ENCODE data around the gene TPRX1. TPM values are rescaled to one million over a fixed set of nuclear protein-coding genes. Genes with fewer than 3 reads are reported as not detected.
"Not testable (repeated sequence)": the region's sequence is repeated elsewhere in the genome, so short reads cannot be mapped to it uniquely, and the experiment has no call there.

Gene TPRX1, protein sequence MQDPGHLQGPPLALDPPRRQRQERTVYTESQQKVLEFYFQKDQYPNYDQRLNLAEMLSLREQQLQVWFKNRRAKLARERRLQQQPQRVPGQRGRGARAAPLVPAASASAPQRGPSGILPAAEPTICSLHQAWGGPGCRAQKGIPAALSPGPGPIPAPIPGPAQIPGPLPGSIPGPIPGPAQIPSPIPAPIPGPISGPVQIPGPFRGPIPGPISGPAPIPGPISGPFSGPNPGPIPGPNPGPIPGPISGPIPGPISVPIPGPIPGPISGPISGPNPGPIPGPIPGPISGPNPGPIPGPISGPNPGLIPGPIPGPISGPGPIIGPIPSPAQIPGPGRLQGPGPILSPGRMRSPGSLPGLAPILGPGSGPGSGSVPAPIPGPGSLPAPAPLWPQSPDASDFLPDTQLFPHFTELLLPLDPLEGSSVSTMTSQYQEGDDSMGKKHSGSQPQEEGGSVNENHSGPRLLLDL
- total RNA-seq (not detected), polyA plus RNA-seq (not detected), total RNA-seq (0 to 0.09 (median 0) reads per million in 6 experiments)

DNA sequence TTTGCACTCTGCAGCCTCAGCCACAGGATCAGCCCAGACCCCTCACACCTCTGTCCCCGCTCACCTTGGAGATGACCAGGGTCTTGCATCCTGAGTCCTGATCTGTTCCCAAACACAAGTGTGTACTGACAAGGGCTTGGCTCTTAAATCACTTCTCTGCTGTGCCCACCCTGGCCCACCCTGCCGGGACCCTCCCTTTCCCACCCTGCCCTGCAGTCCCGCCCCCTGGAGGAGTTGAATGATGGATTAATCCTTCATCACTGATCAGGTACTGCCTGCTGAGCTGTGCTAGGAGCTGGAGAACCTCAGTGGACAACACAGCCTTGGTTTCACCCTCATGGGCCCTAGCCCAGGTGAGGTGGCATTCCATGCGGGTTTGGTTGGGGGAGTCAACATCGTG is at the start of gene TPRX1:
Gene TPRX1 (minus strand): TSS at position 101 of the 400 bp plus-strand sequence. CDS start 12 bp downstream, at position 89.
- peak in 1 of 10 donors; percentile 34 for DNase-seq
- H3K36me3 Mint-ChIP-seq, H3K4me1 Mint-ChIP-seq, ATAC-seq, H3K27me3 Mint-ChIP-seq, POLR2A ChIA-PET, H3K4me3 Mint-ChIP-seq, H3K9me3 Mint-ChIP-seq, H3K27ac Mint-ChIP-seq: not testable (repeated sequence)

DNA sequence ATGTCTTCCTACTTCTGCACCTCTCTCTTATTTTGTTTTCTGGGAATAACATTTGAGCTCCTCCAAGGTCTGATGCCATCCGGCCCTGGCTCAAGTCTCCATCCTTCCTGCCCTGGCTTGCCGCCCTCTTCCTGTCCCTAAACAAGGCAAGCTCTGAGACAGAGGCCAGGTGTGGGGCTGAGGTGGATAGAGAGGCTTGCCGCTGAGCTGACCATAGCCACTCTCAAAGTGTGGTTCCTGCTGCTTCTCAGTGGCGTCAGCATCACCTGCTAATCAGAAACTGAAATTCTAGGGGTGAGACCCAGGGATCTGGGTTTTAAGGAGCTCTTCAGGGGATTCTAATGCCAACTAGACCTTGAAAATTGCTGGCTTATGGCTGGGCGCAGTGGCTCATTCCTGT is 48.7 kb upstream of the TPRX1 start:
- Mint-ChIP-seq H3K9me3 (peaks cover 0 to 2% (median 0%) of the 10 kb centered on the region in 9 donors), H3K27me3 (peaks cover 19 to 48% (median 40%) of the 10 kb centered on the region in 5 donors), H3K36me3 (peaks cover 0 to 4% (median 0%) of the 10 kb centered on the region in 3 donors), H3K27ac (peak overlapping the region in 2 of 10 donors; percentile 40 to 86), H3K4me1 (peaks cover 10 to 39% (median 20%) of the 10 kb centered on the region in 4 donors), H3K4me3 (no peak overlapping the region)
- ATAC-seq: no peak
- POLR2A ChIA-PET: no interaction called here
- no peak for DNase-seq

DNA sequence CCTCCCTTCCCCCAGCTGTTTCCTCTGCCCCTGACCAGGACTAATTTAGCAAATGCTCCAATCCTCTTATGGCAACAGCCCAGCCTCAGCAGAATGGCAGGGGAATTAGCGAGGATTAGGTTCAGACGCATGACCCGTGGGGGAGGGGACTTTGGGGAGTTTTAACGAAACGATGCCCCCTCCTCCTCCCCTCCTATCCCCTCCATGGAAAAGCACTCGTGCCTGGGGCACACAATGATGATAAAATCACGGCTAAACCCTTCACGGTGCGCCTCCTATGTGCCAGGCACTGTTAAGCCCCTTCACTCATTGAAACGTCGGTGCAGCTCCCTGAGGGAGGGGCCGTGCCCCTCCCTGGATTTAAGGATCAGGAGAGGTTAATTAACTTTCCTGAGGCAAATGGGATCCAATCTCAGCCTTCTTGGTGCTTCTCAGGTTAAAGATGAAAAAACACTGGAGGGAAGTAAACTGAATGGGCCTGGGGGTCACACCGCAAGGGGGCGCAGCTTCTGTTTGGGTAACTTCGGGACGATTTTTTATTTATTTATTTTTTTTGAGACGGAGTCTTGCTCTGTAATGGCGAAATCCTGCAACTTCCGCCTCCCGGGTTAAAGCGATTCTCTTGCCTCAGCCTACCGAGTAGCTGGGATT is 44.6 kb upstream of the TPRX1 start:
- H3K36me3 Mint-ChIP-seq: peaks cover 0 to 4% (median 0%) of the 10 kb centered on the region in 3 donors
- H3K9me3 Mint-ChIP-seq: peaks cover 0 to 2% (median 0%) of the 10 kb centered on the region in 9 donors
- peaks cover 26 to 76% (median 51%) of the 10 kb centered on the region in 5 donors for H3K27me3 Mint-ChIP-seq
- peaks cover 3 to 20% (median 17%) of the 10 kb centered on the region in 4 donors for H3K4me1 Mint-ChIP-seq
- peak overlapping the region in 5 of 10 donors; percentile 13 to 54 (median 22) for H3K4me3 Mint-ChIP-seq
- peak overlapping the region in 1 of 10 donors; percentile 77 for H3K27ac Mint-ChIP-seq
- POLR2A ChIA-PET: interaction anchor here (0.5 to 0.6 kb wide), 2 partner anchors 980 to 1501 kb away, joined by 4 to 5 read pairs; no protein-coding TSS in a partner anchor
- DNase-seq: peak in 5 of 10 donors; percentile 14 to 37 (median 16)
- no peak for ATAC-seq

DNA sequence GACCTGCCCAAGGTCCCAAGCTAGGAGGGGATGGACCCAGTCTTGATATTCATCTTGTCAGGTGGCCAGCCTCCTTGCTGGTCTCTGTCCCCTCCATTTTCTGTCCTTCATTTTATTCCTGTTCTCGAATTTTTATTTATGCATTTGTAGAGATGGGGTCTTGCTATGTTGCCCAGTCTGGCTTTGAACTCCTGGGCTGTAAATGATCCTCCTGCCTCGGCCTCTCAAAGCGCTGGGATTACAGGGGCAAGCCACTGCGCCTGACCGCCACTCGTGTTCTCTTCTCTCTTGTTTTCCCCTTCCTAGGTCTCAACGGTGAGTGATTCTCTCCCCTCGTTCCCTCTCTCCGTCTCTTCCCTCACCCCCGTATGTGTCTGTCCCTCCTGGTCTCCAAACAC is 44.1 kb upstream of the TPRX1 start:
- H3K27me3 Mint-ChIP-seq: peaks cover 27 to 75% (median 48%) of the 10 kb centered on the region in 5 donors
- H3K9me3 Mint-ChIP-seq: peaks cover 0 to 2% (median 0%) of the 10 kb centered on the region in 9 donors
- H3K4me3 Mint-ChIP-seq: peak overlapping the region in 1 of 10 donors; percentile 54
- H3K36me3 Mint-ChIP-seq: peaks cover 0 to 4% (median 0%) of the 10 kb centered on the region in 3 donors
- POLR2A ChIA-PET: interaction anchor here (0.6 kb wide), 1 partner anchor 979 kb away, joined by 4 read pairs; no protein-coding TSS in a partner anchor
- H3K4me1 Mint-ChIP-seq: peaks cover 3 to 16% (median 13%) of the 10 kb centered on the region in 4 donors
- DNase-seq (no peak), ATAC-seq (no peak)
- H3K27ac Mint-ChIP-seq: no peak overlapping the region

DNA sequence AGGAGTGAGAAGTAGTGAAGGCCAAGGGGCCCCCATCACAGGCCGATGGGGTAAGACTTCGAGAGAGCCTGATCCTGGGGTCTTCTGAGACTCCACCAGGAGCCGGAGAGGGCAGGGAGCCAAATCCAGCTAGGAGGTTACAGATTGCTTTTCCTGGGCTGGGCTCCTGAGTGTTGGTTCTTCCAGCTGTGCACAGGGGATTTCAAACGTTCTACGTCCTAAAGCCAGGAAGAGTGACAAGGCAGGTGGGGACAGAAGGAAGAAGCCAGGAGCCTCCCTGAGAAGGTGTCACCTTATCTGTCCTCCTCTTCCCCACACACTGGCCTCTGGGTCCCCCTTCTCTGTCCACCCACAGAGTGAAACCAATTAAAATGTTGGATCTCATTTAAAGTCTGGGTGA is 38.6 kb upstream of the TPRX1 start:
- Mint-ChIP-seq H3K36me3 (no peaks in the 10 kb centered on the region), H3K4me3 (no peak overlapping the region), H3K27ac (no peak overlapping the region), H3K27me3 (peaks cover 11 to 57% (median 30%) of the 10 kb centered on the region in 5 donors), H3K9me3 (peaks cover 0 to 2% (median 0%) of the 10 kb centered on the region in 9 donors), H3K4me1 (peaks cover 0 to 4% (median 0%) of the 10 kb centered on the region in 4 donors)
- ATAC-seq (no peak), DNase-seq (no peak)
- POLR2A ChIA-PET: no interaction called here

DNA sequence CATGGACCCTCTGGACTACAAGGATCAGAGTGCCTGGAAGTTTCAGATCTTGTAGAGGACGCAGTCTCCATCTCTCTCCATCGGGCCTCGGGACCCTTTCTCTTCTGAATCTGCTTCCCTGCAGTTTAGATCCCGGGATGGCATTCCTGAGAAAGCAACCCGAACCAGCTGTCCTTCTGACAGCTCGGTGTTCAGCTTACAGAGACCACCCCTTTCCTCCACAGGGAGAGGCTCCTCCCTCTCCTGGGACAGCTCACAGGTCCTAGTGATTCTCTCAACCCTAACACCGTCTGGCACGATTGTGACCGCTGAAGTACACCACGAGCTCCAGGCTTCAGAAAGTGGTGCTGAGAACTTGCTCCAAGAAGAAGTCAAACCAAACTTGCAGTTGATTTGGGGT is 35.6 kb upstream of the TPRX1 start:
- ATAC-seq (no peak), DNase-seq (no peak)
- H3K27ac Mint-ChIP-seq: no peak overlapping the region
- no peaks in the 10 kb centered on the region for H3K36me3 Mint-ChIP-seq
- H3K27me3 Mint-ChIP-seq: peaks cover 4 to 34% (median 22%) of the 10 kb centered on the region in 5 donors
- peaks cover 0 to 3% (median 0%) of the 10 kb centered on the region in 4 donors for H3K4me1 Mint-ChIP-seq
- no peak overlapping the region for H3K4me3 Mint-ChIP-seq
- H3K9me3 Mint-ChIP-seq: no peaks in the 10 kb centered on the region
- POLR2A ChIA-PET: no interaction called here

DNA sequence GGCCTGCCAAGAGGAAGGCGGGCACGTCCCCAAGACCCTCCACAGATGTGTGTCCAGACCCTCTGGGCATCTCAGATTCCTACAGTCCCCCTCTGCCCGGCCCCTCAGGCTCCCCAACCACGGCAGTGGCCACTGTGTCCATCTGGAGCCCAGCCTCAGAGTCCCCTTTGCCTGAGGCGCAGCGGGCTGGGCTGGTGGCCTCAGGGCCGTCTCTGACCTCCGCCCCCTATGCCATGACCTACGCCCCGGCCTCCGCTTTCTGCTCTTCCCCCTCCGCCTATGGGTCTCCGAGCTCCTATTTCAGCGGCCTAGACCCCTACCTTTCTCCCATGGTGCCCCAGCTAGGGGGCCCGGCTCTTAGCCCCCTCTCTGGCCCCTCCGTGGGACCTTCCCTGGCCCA is 35.1 kb upstream of the TPRX1 start:
- no peaks in the 10 kb centered on the region for H3K9me3 Mint-ChIP-seq
- DNase-seq (no peak), ATAC-seq (no peak)
- H3K36me3 Mint-ChIP-seq: no peaks in the 10 kb centered on the region
- H3K27me3 Mint-ChIP-seq: peaks cover 4 to 34% (median 22%) of the 10 kb centered on the region in 5 donors
- H3K27ac Mint-ChIP-seq: no peak overlapping the region
- POLR2A ChIA-PET: no interaction called here
- no peak overlapping the region for H3K4me3 Mint-ChIP-seq
- H3K4me1 Mint-ChIP-seq: peaks cover 0 to 3% (median 0%) of the 10 kb centered on the region in 4 donors

DNA sequence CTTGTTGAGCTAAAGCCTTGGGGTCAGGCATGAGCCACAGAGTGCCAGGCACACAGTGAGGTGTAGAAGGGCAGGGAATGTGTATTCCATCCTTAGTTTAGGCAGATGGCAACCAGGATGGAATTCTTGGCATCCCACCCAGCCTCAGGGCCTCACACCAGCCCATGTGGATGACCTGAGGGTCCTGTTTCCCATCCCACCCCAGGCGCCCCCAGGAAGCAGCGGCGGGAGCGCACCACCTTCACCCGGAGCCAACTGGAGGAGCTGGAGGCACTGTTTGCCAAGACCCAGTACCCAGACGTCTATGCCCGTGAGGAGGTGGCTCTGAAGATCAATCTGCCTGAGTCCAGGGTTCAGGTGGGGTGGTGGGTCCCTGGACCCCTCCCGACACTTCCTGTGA is 31.7 kb upstream of the TPRX1 start:
- no peaks in the 10 kb centered on the region for H3K9me3 Mint-ChIP-seq
- POLR2A ChIA-PET: no interaction called here
- no peaks in the 10 kb centered on the region for H3K4me1 Mint-ChIP-seq
- no peaks in the 10 kb centered on the region for H3K36me3 Mint-ChIP-seq
- peaks cover 0 to 11% (median 2%) of the 10 kb centered on the region in 5 donors for H3K27me3 Mint-ChIP-seq
- H3K27ac Mint-ChIP-seq: no peak overlapping the region
- DNase-seq (no peak), ATAC-seq (no peak)
- H3K4me3 Mint-ChIP-seq: no peak overlapping the region

DNA sequence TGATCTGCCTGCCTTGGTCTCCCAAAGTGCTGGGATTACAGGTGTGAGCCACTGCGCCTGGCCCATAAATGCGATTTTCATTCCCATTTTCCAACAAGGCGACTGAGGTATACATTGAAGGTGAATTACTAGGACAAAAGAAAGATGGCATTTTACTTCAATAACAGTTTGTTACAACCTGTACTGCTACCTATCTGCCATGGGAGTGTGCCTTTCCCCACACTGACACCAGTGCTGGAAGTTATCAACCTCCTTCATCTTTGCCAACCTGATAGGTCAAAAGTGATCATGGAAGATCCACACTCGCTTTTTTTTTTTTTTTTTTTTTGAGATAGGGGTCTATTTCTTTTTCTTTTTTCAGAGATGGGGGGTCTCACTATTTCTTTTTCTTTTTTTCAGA is 28.4 kb upstream of the TPRX1 start:
- H3K36me3 Mint-ChIP-seq: no peaks in the 10 kb centered on the region
- no peaks in the 10 kb centered on the region for H3K4me1 Mint-ChIP-seq
- POLR2A ChIA-PET: no interaction called here
- no peaks in the 10 kb centered on the region for H3K9me3 Mint-ChIP-seq
- peaks cover 2 to 11% (median 4%) of the 10 kb centered on the region in 5 donors for H3K27me3 Mint-ChIP-seq
- no peak overlapping the region for H3K4me3 Mint-ChIP-seq
- no peak for DNase-seq
- ATAC-seq: no peak
- no peak overlapping the region for H3K27ac Mint-ChIP-seq

DNA sequence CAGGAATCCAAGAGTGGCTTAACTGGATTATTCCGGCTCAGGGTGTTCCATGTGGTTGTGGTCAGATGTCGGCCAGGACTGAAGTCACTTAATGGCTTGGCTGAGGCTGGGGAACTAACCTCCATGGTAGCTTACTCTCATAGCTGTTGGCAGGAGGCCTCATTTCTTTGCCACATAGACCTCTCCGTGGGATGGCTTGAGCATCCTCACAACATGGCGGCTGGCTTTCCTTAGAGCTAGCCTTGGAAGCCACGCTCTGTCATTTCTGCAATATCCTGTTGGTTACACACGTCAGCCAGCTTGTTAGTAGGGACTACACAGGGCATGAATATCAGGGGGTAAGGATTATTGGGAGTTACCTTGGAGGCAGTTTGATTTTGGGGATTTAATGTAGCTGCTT is 22.4 kb upstream of the TPRX1 start:
- Mint-ChIP-seq H3K4me3 (no peak overlapping the region), H3K4me1 (no peaks in the 10 kb centered on the region), H3K27me3 (peaks cover 0 to 11% (median 8%) of the 10 kb centered on the region in 5 donors), H3K27ac (no peak overlapping the region), H3K9me3 (peaks cover 0 to 3% (median 0%) of the 10 kb centered on the region in 9 donors), H3K36me3 (peaks cover 0 to 2% (median 0%) of the 10 kb centered on the region in 3 donors)
- POLR2A ChIA-PET: no interaction called here
- DNase-seq (no peak), ATAC-seq (no peak)

DNA sequence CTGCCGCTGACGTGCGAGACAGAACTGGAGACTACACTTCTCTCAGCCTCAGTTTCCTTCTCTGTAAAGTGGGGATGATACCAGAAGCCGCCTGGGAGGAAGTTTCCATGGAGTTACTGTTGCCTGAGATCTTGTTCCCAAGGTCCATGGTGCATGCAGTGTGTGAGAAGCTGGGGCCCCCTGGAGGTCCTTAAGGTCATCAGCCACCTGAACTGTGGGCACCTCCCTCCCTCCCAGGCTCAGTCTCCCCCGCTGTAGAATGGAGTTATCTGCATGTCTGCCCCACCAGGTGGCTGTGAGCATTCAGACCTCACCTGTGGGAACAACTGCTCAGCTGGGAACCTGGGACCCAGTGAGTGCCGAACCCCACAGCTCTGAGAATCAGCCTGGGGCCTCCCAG is 20.0 kb upstream of the TPRX1 start:
- Mint-ChIP-seq H3K4me1 (peaks cover 0 to 6% (median 0%) of the 10 kb centered on the region in 4 donors), H3K27ac (no peak overlapping the region), H3K36me3 (peaks cover 0 to 2% (median 0%) of the 10 kb centered on the region in 3 donors), H3K27me3 (peaks cover 10 to 32% (median 25%) of the 10 kb centered on the region in 5 donors), H3K4me3 (no peak overlapping the region), H3K9me3 (peaks cover 0 to 3% (median 0%) of the 10 kb centered on the region in 9 donors)
- POLR2A ChIA-PET: no interaction called here
- DNase-seq: no peak
- ATAC-seq: no peak

DNA sequence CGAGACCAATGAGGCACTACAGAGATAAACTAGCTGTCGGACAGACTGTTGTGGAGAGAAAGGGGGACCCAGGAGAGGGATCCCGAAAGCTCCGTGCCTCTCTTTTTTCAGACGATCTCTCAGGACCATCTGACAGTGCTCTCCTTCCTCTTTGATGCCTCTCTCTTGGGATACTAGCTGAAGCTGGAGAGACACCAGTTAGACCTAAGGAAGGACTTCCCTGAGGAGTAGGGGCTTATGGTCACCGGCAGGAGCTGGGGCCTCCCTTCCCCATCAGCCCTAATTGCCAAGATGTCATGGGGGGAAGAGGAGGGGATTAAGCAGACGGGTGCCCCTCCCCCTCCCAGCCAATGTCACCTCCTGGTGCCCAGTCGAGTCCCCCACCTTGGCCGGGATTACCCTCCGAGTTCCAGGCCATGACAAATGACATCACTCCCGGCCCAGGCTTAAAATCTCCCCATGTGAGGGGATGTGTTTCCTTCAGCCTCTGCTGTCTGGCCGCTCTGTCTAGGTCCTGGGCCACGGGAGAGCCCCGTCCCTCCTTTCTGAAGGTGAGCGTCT is 17.2 kb upstream of the TPRX1 start, which contains the start of gene CRX:
Gene CRX (plus strand): TSS at position 478 of the 561 bp plus-strand sequence. CDS start 12,507 bp downstream, outside the sequence.
- H3K27me3 Mint-ChIP-seq: peaks cover 20 to 45% (median 38%) of the 10 kb centered on the region in 5 donors
- ATAC-seq (no peak), DNase-seq (no peak)
- no peak within 1 kb of the TSS for H3K4me3 Mint-ChIP-seq
- POLR2A ChIA-PET: no interaction called here
- peaks cover 0 to 6% (median 0%) of the 10 kb centered on the region in 4 donors for H3K4me1 Mint-ChIP-seq
- no peaks in the 10 kb centered on the region for H3K9me3 Mint-ChIP-seq
- H3K27ac Mint-ChIP-seq: peak within 1 kb of the TSS in 3 of 10 donors; percentile 8 to 57 (median 27)
- no peaks in the 10 kb centered on the region for H3K36me3 Mint-ChIP-seq
